ENCODE data around the gene KRTAP10-3. TPM values are rescaled to one million over a fixed set of nuclear protein-coding genes. Genes with fewer than 3 reads are reported as not detected.
A peak's percentile ranks its signal among the peaks of the same experiment; 100 is the strongest.

KRTAP10-3 gene
- polyA plus RNA-seq, 1 of the 3 experiments (the other 2 are of a cell fraction): not detected

DNA sequence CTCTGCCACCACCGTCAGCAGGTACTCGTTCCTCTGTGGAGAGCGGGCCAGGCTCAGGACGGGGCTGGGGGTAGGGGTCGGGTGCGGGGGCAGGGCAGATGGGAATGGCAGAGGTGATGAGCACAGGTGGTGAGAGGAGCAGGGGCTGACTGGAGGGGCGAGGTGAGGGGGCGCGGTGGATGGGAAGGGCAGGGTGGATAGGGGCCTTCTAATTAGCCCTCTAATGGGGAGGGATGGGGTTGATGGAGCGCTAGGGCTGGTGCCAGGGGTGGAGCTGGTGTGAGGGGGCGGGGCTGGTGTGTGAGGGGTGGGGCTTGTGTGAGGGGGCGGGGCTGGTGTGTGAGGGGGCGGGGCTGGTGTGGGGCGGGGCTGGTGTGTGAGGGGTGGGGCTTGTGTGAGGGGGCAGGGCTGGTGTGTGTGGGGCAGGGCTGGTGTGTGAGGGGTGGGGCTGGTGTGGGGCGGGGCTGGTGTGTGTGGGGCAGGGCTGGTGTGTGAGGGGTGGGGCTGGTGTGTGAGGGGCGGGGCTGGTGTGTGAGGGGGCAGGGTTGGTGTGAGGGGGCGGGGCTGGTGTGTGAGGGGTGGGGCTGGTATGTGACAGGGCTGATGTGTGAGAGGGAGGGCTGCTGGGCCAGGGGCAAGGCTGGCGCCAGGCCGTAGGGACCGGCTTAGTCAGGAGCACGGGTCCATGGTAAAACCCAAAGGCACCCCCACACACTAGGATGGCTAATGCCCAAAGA is 24.5 kb downstream of the KRTAP10-3 start:
- peak; percentile 62 for DNase-seq
- H3K4me3 ChIP-seq (ENCODE audit: low read depth in 2 of 2, low read length in 1 of 2): no peak overlapping the region
- H3K9ac ChIP-seq: no peak overlapping the region
- no peaks in the 10 kb centered on the region; a peak in 1 of 4 replicates for H3K4me1 ChIP-seq (ENCODE audit: control insufficient read depth in 1 of 2, insufficient read depth in 2 of 2, low read depth in 1 of 2, low read length in 1 of 2)
- CTCF ChIA-PET: no interaction called here
- TF ChIP-seq FOSL2 (IDR thresholded peaks at IDR 0.05; ENCODE audit: borderline replicate concordance, low read depth) (no peak), RFX5 (IDR thresholded peaks at IDR 0.05; ENCODE audit: low read length) (no peak), ELF1 (IDR thresholded peaks at IDR 0.05) (no peak), JUND (IDR thresholded peaks at IDR 0.05) (no peak), FOXM1 (IDR thresholded peaks at IDR 0.05; ENCODE audit: low read depth) (no peak), POLR2AphosphoS5 (IDR thresholded peaks at IDR 0.05; ENCODE audit: low read depth, low read length) (no peak), RAD21 (IDR thresholded peaks at IDR 0.05; ENCODE audit: low read length) (no peak)
- TF ChIP-seq, protein P1, sequence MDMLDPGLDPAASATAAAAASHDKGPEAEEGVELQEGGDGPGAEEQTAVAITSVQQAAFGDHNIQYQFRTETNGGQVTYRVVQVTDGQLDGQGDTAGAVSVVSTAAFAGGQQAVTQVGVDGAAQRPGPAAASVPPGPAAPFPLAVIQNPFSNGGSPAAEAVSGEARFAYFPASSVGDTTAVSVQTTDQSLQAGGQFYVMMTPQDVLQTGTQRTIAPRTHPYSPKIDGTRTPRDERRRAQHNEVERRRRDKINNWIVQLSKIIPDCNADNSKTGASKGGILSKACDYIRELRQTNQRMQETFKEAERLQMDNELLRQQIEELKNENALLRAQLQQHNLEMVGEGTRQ (IDR thresholded peaks at IDR 0.05; ENCODE audit: borderline replicate concordance, low read depth, low read length): no peak
- TF ChIP-seq, protein P2, sequence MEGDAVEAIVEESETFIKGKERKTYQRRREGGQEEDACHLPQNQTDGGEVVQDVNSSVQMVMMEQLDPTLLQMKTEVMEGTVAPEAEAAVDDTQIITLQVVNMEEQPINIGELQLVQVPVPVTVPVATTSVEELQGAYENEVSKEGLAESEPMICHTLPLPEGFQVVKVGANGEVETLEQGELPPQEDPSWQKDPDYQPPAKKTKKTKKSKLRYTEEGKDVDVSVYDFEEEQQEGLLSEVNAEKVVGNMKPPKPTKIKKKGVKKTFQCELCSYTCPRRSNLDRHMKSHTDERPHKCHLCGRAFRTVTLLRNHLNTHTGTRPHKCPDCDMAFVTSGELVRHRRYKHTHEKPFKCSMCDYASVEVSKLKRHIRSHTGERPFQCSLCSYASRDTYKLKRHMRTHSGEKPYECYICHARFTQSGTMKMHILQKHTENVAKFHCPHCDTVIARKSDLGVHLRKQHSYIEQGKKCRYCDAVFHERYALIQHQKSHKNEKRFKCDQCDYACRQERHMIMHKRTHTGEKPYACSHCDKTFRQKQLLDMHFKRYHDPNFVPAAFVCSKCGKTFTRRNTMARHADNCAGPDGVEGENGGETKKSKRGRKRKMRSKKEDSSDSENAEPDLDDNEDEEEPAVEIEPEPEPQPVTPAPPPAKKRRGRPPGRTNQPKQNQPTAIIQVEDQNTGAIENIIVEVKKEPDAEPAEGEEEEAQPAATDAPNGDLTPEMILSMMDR (IDR thresholded peaks at IDR 0.05): no peak
- TF ChIP-seq, protein P3, sequence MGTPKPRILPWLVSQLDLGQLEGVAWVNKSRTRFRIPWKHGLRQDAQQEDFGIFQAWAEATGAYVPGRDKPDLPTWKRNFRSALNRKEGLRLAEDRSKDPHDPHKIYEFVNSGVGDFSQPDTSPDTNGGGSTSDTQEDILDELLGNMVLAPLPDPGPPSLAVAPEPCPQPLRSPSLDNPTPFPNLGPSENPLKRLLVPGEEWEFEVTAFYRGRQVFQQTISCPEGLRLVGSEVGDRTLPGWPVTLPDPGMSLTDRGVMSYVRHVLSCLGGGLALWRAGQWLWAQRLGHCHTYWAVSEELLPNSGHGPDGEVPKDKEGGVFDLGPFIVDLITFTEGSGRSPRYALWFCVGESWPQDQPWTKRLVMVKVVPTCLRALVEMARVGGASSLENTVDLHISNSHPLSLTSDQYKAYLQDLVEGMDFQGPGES (IDR thresholded peaks at IDR 0.05; ENCODE audit: low read depth, low read length): no peak
- H3K36me3 ChIP-seq (replicated peaks in 1 of 2; ENCODE audit: control insufficient read depth in 1 of 2, insufficient read depth in 2 of 2, low read length in 1 of 2): no peaks in the 10 kb centered on the region
- no peaks in the 10 kb centered on the region for H3K9me2 ChIP-seq
- no peak overlapping the region for H3K27ac ChIP-seq (ENCODE audit: low read depth in 2 of 2, low read length in 1 of 2)
- H3K79me2 ChIP-seq (ENCODE audit: insufficient read depth): no peaks in the 10 kb centered on the region
- no peak overlapping the region for H3K4me2 ChIP-seq
- H3K9me3 ChIP-seq: no peaks in the 10 kb centered on the region
- peaks cover 35% of the 10 kb centered on the region; the same call in 1 of the 2 replicates for H3K27me3 ChIP-seq (ENCODE audit: insufficient read depth)
- H3F3A ChIP-seq (replicated peaks; ENCODE audit: insufficient read depth): no peaks in the 10 kb centered on the region
- H2AFZ ChIP-seq (ENCODE audit: low read depth): no peak overlapping the region
- no peaks in the 10 kb centered on the region for H4K20me1 ChIP-seq (ENCODE audit: insufficient read depth)
- POLR2A ChIA-PET: no interaction called here
- WGBS (ENCODE audit: low lambda C conversion rate): 50% methylated on average over 16 of the region's 21 CpGs

DNA sequence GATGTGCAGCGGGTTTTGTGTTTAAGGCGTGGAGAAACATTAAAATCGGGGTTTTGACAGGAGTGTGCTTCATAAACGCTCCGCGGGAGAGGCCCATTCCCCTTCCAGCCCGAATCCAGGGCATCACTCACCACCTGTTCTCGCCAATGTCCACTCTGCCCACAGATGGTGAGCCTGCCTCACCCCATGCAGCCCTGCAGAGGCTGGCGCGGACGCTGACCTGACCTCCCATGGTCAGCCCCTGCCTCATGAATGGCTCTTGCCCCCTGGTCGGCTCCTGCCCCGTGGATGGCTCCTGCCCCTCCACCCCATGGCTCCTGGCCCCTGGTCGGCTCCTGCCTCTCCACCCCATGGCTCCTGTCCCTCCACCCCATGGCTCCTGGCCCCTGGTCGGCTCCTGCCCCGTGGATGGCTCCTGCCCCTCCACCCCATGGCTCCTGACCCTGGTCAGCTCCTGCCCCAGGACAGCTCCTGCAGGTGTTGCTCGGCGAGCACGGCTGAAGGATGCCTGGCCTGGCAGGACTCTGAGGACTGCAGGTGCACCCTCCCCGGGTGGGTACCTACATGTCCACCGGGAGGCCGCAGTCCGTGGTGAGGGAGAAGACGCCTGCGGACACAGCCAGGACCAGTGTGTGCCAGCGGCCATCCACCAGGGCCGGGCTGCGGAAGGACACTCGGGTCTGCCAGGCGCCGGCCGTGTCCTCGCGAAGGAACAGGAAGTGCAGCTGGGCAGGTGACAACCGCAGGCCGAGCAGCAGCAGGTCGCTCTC is 25.3 kb downstream of the KRTAP10-3 start:
- Histone ChIP-seq H3K4me1 (ENCODE audit: control insufficient read depth in 1 of 2, insufficient read depth in 2 of 2, low read depth in 1 of 2, low read length in 1 of 2) (no peaks in the 10 kb centered on the region; a peak in 1 of 4 replicates), H3K79me2 (ENCODE audit: insufficient read depth) (no peaks in the 10 kb centered on the region), H4K20me1 (ENCODE audit: insufficient read depth) (no peaks in the 10 kb centered on the region), H3K4me3 (ENCODE audit: low read depth in 2 of 2, low read length in 1 of 2) (no peak overlapping the region), H3K9me2 (no peaks in the 10 kb centered on the region), H3K36me3 (replicated peaks in 1 of 2; ENCODE audit: control insufficient read depth in 1 of 2, insufficient read depth in 2 of 2, low read length in 1 of 2) (no peaks in the 10 kb centered on the region), H3K9ac (no peak overlapping the region), H3F3A (replicated peaks; ENCODE audit: insufficient read depth) (no peaks in the 10 kb centered on the region), H3K4me2 (no peak overlapping the region), H3K9me3 (no peaks in the 10 kb centered on the region), H2AFZ (ENCODE audit: low read depth) (no peak overlapping the region), H3K27me3 (ENCODE audit: insufficient read depth) (peaks cover 35% of the 10 kb centered on the region; the same call in 1 of the 2 replicates), H3K27ac (ENCODE audit: low read depth in 2 of 2, low read length in 1 of 2) (no peak overlapping the region)
- 55% methylated on average over 24 of the region's 37 CpGs for WGBS (ENCODE audit: low lambda C conversion rate)
- ChIA-PET CTCF (no interaction called here), POLR2A (no interaction called here)
- no peak for DNase-seq
- TF ChIP-seq EP300 (IDR thresholded peaks at IDR 0.05; ENCODE audit: borderline replicate concordance in 1 of 2, low read depth in 1 of 2, low read length in 1 of 2) (no peak), FOSL2 (IDR thresholded peaks at IDR 0.05; ENCODE audit: borderline replicate concordance, low read depth) (no peak), JUND (IDR thresholded peaks at IDR 0.05) (no peak), SMC3 (IDR thresholded peaks at IDR 0.05; ENCODE audit: low read depth, low read length) (no peak), RAD21 (IDR thresholded peaks at IDR 0.05; ENCODE audit: low read length) (no peak), YY1 (IDR thresholded peaks at IDR 0.05; ENCODE audit: low read depth) (no peak)
- TF ChIP-seq, protein P1 (IDR thresholded peaks at IDR 0.05; ENCODE audit: borderline replicate concordance, low read depth, low read length): no peak
- TF ChIP-seq, protein P4, sequence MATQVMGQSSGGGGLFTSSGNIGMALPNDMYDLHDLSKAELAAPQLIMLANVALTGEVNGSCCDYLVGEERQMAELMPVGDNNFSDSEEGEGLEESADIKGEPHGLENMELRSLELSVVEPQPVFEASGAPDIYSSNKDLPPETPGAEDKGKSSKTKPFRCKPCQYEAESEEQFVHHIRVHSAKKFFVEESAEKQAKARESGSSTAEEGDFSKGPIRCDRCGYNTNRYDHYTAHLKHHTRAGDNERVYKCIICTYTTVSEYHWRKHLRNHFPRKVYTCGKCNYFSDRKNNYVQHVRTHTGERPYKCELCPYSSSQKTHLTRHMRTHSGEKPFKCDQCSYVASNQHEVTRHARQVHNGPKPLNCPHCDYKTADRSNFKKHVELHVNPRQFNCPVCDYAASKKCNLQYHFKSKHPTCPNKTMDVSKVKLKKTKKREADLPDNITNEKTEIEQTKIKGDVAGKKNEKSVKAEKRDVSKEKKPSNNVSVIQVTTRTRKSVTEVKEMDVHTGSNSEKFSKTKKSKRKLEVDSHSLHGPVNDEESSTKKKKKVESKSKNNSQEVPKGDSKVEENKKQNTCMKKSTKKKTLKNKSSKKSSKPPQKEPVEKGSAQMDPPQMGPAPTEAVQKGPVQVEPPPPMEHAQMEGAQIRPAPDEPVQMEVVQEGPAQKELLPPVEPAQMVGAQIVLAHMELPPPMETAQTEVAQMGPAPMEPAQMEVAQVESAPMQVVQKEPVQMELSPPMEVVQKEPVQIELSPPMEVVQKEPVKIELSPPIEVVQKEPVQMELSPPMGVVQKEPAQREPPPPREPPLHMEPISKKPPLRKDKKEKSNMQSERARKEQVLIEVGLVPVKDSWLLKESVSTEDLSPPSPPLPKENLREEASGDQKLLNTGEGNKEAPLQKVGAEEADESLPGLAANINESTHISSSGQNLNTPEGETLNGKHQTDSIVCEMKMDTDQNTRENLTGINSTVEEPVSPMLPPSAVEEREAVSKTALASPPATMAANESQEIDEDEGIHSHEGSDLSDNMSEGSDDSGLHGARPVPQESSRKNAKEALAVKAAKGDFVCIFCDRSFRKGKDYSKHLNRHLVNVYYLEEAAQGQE (IDR thresholded peaks at IDR 0.05; ENCODE audit: low read depth, low read length): no peak
- TF ChIP-seq, protein P5, sequence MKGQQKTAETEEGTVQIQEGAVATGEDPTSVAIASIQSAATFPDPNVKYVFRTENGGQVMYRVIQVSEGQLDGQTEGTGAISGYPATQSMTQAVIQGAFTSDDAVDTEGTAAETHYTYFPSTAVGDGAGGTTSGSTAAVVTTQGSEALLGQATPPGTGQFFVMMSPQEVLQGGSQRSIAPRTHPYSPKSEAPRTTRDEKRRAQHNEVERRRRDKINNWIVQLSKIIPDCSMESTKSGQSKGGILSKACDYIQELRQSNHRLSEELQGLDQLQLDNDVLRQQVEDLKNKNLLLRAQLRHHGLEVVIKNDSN (IDR thresholded peaks at IDR 0.05; ENCODE audit: borderline replicate concordance, low read depth): no peak

Measured in SK-N-SH (cell line).